GM12878 (cell line): ENCODE results near the gene RASIP1. TPM values are rescaled to one million over a fixed set of nuclear protein-coding genes. Genes with fewer than 3 reads are reported as not detected.

Source experiments
- ATAC-seq: fragments of 200-7000 bp; cut with Tn5 transposase; 3 replicates; pipeline ENCODE4 v1.9.1; 2020; ENCODE audit warnings: mild to moderate bottlenecking, moderate library complexity
- BruUV-seq: library from RNA; stranded (reverse); fragments of 400-500 nt; replicated peaks from 2 replicates; lab custom pipeline; 2021; lab: Mats Ljungman, UMichigan
- CTCF ChIA-PET: fragments of 300-600 bp; sonication (Branson Sonifier 250); formaldehyde crosslinking; extraction: SDS; loops from one replicate; lab custom pipeline; 2021; ENCODE audit warnings: inconsistent platforms; lab: Yijun Ruan, JAX
- POLR2A ChIA-PET: fragments of 350-600 bp; formaldehyde crosslinking; extraction: SDS; loops from one replicate; lab custom pipeline; 2021; ENCODE audit warnings: inconsistent platforms; lab: Charles Lee
- RAD21 ChIA-PET: fragments of 300-600 bp; sonication (Branson Sonifier 250); formaldehyde crosslinking; loops from one replicate; lab custom pipeline; 2023; ENCODE audit warnings: antibody characterized with exemption; ENCODE audit not compliant: unreplicated experiment; lab: Charles Lee
- SMC1A ChIA-PET: fragments of 300-600 bp; sonication (Branson Sonifier 250); formaldehyde crosslinking; loops from one replicate; lab custom pipeline; 2023; ENCODE audit not compliant: unreplicated experiment, uncharacterized antibody; lab: Charles Lee
- DNase-seq: peaks from one replicate; pipeline ENCODE4 v3.0.0-alpha.2; 2011; ENCODE audit warnings: low read depth, low spot score
- FAIRE-seq: peaks from 3 replicates; lab custom pipeline; 2011; peaks lifted over from hg19 to GRCh38; lab: Jason Lieb, UNC
- H2AFZ ChIP-seq: 2 replicates; pipeline ENCODE4 v1.6.0; 2011; ENCODE audit warnings: low read depth, low read length, control low read depth; ENCODE audit not compliant: control insufficient read depth
- H3K27ac ChIP-seq: 2 replicates; pipeline ENCODE4 v1.5.1; 2011; ENCODE audit warnings: control low read depth; ENCODE audit not compliant: control insufficient read depth, insufficient read depth
- H3K27me3 ChIP-seq, 2 experiments: replicated peaks in 1 of 2; 2 replicates each; pipeline versions ENCODE4 v1.6.0 to v1.6.1; 2011; ENCODE audit warnings: low read length in 1 of 2; ENCODE audit not compliant: control insufficient read depth in 2 of 2, insufficient read depth in 2 of 2
- H3K36me3 ChIP-seq, 2 experiments: 2 replicates each; pipeline ENCODE4 v1.5.1; 2011; ENCODE audit warnings: low read length in 1 of 2; ENCODE audit not compliant: control insufficient read depth in 2 of 2, insufficient read depth in 2 of 2
- H3K4me1 ChIP-seq: 2 replicates; pipeline ENCODE4 v1.6.1; 2011; ENCODE audit warnings: mild to moderate bottlenecking, low read length, moderate library complexity, mixed read lengths; ENCODE audit not compliant: control insufficient read depth, insufficient read depth
- H3K4me2 ChIP-seq: 2 replicates; pipeline ENCODE4 v1.6.0; 2011; ENCODE audit warnings: control low read depth; ENCODE audit not compliant: control insufficient read depth, insufficient read depth
- H3K4me3 ChIP-seq: fragments of 200-600 bp; sonication (generic); 2 replicates; pipeline ENCODE4 v1.5.1; 2016
- H3K79me2 ChIP-seq: 2 replicates; pipeline ENCODE4 v1.6.0; 2011; ENCODE audit warnings: low read length; ENCODE audit not compliant: control insufficient read depth, insufficient read depth
- H3K9ac ChIP-seq: 2 replicates; pipeline ENCODE4 v1.8.0; 2011; ENCODE audit warnings: low read length, control low read depth, mixed read lengths; ENCODE audit not compliant: control insufficient read depth, insufficient read depth
- H3K9me3 ChIP-seq: replicated peaks from 3 replicates; pipeline ENCODE4 v1.5.1; 2011; ENCODE audit warnings: mild to moderate bottlenecking, low read length; ENCODE audit not compliant: control insufficient read depth, insufficient read depth
- H4K20me1 ChIP-seq: 2 replicates; pipeline ENCODE4 v1.6.0; 2011; ENCODE audit not compliant: control insufficient read depth, insufficient read depth
- BHLHE40 ChIP-seq, 2 experiments: fragments of 450-650 bp in 1 of 2; IDR thresholded peaks; 2 replicates each; pipeline ENCODE4 v1.6.1; 2011 to 2017; ENCODE audit warnings: low read depth in 2 of 2, borderline replicate concordance in 1 of 2, improper control_type of control experiment in 1 of 2, low read length in 1 of 2, mild to moderate bottlenecking in 1 of 2
- CBFB ChIP-seq: IDR thresholded peaks from 2 replicates; pipeline ENCODE4 v1.6.1; 2016; ENCODE audit warnings: antibody characterized with exemption, low read depth
- CHD1 ChIP-seq: IDR thresholded peaks from 2 replicates; pipeline ENCODE4 v1.6.1; 2012; ENCODE audit warnings: low read depth, low read length, improper control_type of control experiment
- CREM ChIP-seq: IDR thresholded peaks from 2 replicates; pipeline ENCODE4 v1.6.1; 2014; ENCODE audit warnings: antibody characterized with exemption, low read depth
- DPF2 ChIP-seq: fragments of 450-650 bp; IDR thresholded peaks from 2 replicates; pipeline ENCODE4 v1.6.1; 2017; ENCODE audit warnings: mild to moderate bottlenecking
- EP300 ChIP-seq, 2 experiments: fragments of 150-350 bp in 1 of 2; IDR thresholded peaks; 2 replicates each; pipeline ENCODE4 v1.6.1; 2011 to 2012; ENCODE audit warnings: low read depth in 2 of 2, low read length in 2 of 2, borderline replicate concordance in 1 of 2, improper control_type of control experiment in 1 of 2, inconsistent platforms in 1 of 2; ENCODE audit not compliant: control insufficient read depth in 1 of 2
- ESRRA ChIP-seq: IDR thresholded peaks from 2 replicates; pipeline ENCODE4 v1.6.1; 2012; ENCODE audit warnings: mild to moderate bottlenecking, low read length, improper control_type of control experiment
- FOS ChIP-seq: IDR thresholded peaks from 3 replicates; pipeline ENCODE4 v1.6.1; 2011; ENCODE audit warnings: borderline replicate concordance; ENCODE audit not compliant: insufficient read length; ENCODE audit errors: extremely low read depth
- FOXK2 ChIP-seq: fragments of 450-650 bp; IDR thresholded peaks from 2 replicates; pipeline ENCODE4 v1.6.1; 2017; ENCODE audit warnings: mild to moderate bottlenecking, moderate library complexity
- GATAD2B ChIP-seq: fragments of 450-650 bp; conservative IDR thresholded peaks from 2 replicates; pipeline ENCODE4 v1.6.1; 2017; ENCODE audit warnings: low read depth, mild to moderate bottlenecking, moderate library complexity
- IKZF1 ChIP-seq: fragments of 450-650 bp; conservative IDR thresholded peaks from 2 replicates; pipeline ENCODE4 v1.6.1; 2017; ENCODE audit warnings: antibody characterized with exemption, mild to moderate bottlenecking
- IKZF2 ChIP-seq, 2 experiments: fragments of 450-650 bp; IDR thresholded peaks; 2 replicates each; pipeline ENCODE4 v1.6.1; 2017; ENCODE audit warnings: mild to moderate bottlenecking in 2 of 2, moderate library complexity in 2 of 2
- MTA2 ChIP-seq: fragments of 450-650 bp; IDR thresholded peaks from 2 replicates; pipeline ENCODE4 v1.6.1; 2016; ENCODE audit warnings: low read depth, mild to moderate bottlenecking, moderate library complexity
- NR2F1 ChIP-seq: fragments of 450-650 bp; conservative IDR thresholded peaks from 2 replicates; pipeline ENCODE4 v1.6.1; 2017; ENCODE audit warnings: mild to moderate bottlenecking
- PAX5 ChIP-seq: IDR thresholded peaks from 2 replicates; pipeline ENCODE4 v1.6.1; 2011; ENCODE audit warnings: low read depth, low read length, borderline replicate concordance
- RAD51 ChIP-seq: fragments of 450-650 bp; IDR thresholded peaks from 2 replicates; pipeline ENCODE4 v1.6.1; 2016; ENCODE audit warnings: moderate library complexity, mild to moderate bottlenecking, inconsistent platforms
- RUNX3 ChIP-seq: IDR thresholded peaks from 2 replicates; pipeline ENCODE4 v1.6.1; 2012; ENCODE audit warnings: low read length, inconsistent platforms
- TCF12 ChIP-seq: IDR thresholded peaks from 2 replicates; pipeline ENCODE4 v1.6.1; 2011; ENCODE audit warnings: low read depth, mild to moderate bottlenecking, low read length
- YY1 ChIP-seq: IDR thresholded peaks from 2 replicates; pipeline ENCODE4 v1.6.1; 2011; ENCODE audit warnings: low read depth, mild to moderate bottlenecking, low read length
- ZNF384 ChIP-seq: IDR thresholded peaks from 2 replicates; pipeline ENCODE4 v1.6.1; 2012; ENCODE audit warnings: low read depth, mild to moderate bottlenecking, low read length, improper control_type of control experiment, borderline replicate concordance
- WGBS: methylation state at CpG from one replicate; pipeline ENCODE4 v1.1.6; 2016; ENCODE audit warnings: low lambda C conversion rate; ENCODE audit not compliant: insufficient replicate concordance, insufficient coverage; ENCODE audit errors: missing lambda C conversion rate; 5-methylcytosine and 5-hydroxymethylcytosine counted together
- in situ Hi-C: fragments of 300-500 bp; cut with MboI; formaldehyde crosslinking; loops from 9 replicates; pipeline ENCODE4 v1.14.3; 2018; ENCODE audit warnings: mixed read lengths
- intact Hi-C: fragments of 100-400 bp; cut with micrococcal nuclease; formaldehyde crosslinking; loops from one replicate; pipeline ENCODE4 v1.14.2; 2022; ENCODE audit not compliant: unreplicated experiment
- polyA plus RNA-seq, 11 experiments: library from polyadenylated mRNA; depleted of rRNA in 4 of 11; unstranded in 6 of 11; stranded (reverse) in 5 of 11; fragments of >200 nt; fragmentation: Nextera tagmentation in 4 of 11; fragmentation: Illumina TruSeq in 1 of 11; extraction: Ambion mirVana in 4 of 11; extraction: Trizol in 1 of 11; gene quantifications; 1 replicate in 1 of 11; 2 replicates in 10 of 11; pipeline versions ENCODE4 v1.2.1 to v1.2.3, GENCODE V29; 2011 to 2016; ENCODE audit warnings: inconsistent platforms in 2 of 11, missing spikeins in 2 of 11, low read depth in 1 of 11
- total RNA-seq, 4 experiments: library from RNA; depleted of rRNA in 3 of 4; stranded (reverse); fragments of >200 nt in 3 of 4; fragmentation: Illumina TruSeq in 1 of 4; extraction: Trizol in 1 of 4; gene quantifications; 2 replicates each; pipeline versions ENCODE4 v1.2.1 to v1.2.3, GENCODE V29; 2013 to 2021
- TF ChIP-seq, protein P1 (sequence below): fragments of 450-650 bp; IDR thresholded peaks from 2 replicates; pipeline ENCODE4 v1.6.1; 2016; ENCODE audit warnings: mild to moderate bottlenecking
- TF ChIP-seq, protein P2 (sequence below): fragments of 450-650 bp; IDR thresholded peaks from 2 replicates; pipeline ENCODE4 v1.6.1; 2016; ENCODE audit warnings: mild to moderate bottlenecking, moderate library complexity, borderline replicate concordance

The RASIP1 gene
- total and polyA plus RNA-seq, 10 of the 15 experiments (the other 5 are each of a cell fraction or from before 2014, with no cell fraction given), result 0.08 TPM; not detected in 9

DNA sequence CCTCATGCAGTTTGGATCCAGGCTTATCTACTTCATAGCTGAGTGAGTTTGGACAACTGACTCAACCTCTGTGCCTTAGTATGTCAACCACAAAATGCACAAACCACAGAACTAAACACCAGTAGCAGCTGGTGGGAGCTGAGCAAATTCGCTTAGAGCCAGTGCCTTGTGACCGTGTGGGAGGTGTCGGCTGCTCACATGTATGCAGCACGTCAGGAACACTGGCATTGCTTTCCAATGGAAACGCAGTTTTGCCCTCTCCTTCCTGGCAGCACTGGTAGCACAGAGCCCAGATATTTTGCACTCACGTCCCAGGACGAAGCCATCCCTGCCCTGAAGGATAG, 59.3 kb downstream of the RASIP1 start:
- intact Hi-C loops (no loop called here), in situ Hi-C loops (no loop called here)
- H3K9me3 ChIP-seq, result no peaks in the 10 kb centered on the region
- BruUV-seq, result no TSS peak
- ChIA-PET CTCF (interaction anchor here (0.7 kb wide), 1 partner anchor 448 kb away, joined by 3 read pairs; no protein-coding TSS in a partner anchor), RAD21 (no interaction called here), POLR2A (interaction anchor here (0.6 to 0.7 kb wide), 2 partner anchors 101 to 968 kb away, joined by 3 to 5 read pairs; no protein-coding TSS in a partner anchor), SMC1A (no interaction called here)
- H3K36me3 ChIP-seq, result no peaks in the 10 kb centered on the region
- 14% methylated on average over 7 of the region's 7 CpGs for WGBS
- TF ChIP-seq GATAD2B (peak; percentile 47), CHD1 (no peak), CREM (no peak), IKZF2 (IDR thresholded peaks at IDR 0.05) (peak; percentile 71 to 76; a peak in 2 of 4 replicates), RUNX3 (peak; percentile 88), IKZF1 (peak; percentile 94), YY1 (no peak), BHLHE40 (IDR thresholded peaks at IDR 0.05; ENCODE audit: borderline replicate concordance in 1 of 2, low read depth in 2 of 2, low read length in 1 of 2) (peak; percentile 41 to 79; a peak in 3 of 4 replicates), PAX5 (0 out of 2 replicates have a peak, but pooled peaks have one; percentile 35), ESRRA (no peak), DPF2 (0 out of 2 replicates have a peak, but pooled peaks have one; percentile 67), FOXK2 (no peak), NR2F1 (0 out of 2 replicates have a peak, but pooled peaks have one; percentile 56), RAD51 (peak; percentile 56), CBFB (peak; percentile 54; the same call in 1 of the 2 replicates), FOS (no peak), TCF12 (peak; percentile 73; the same call in 1 of the 2 replicates), EP300 (IDR thresholded peaks at IDR 0.05; ENCODE audit: borderline replicate concordance in 1 of 2, control insufficient read depth in 1 of 2, low read depth in 2 of 2, low read length in 2 of 2) (peak; percentile 37 to 42; a peak in 1 of 4 replicates), MTA2 (peak; percentile 71; the same call in 1 of the 2 replicates), ZNF384 (no peak)
- TF ChIP-seq, protein P1, sequence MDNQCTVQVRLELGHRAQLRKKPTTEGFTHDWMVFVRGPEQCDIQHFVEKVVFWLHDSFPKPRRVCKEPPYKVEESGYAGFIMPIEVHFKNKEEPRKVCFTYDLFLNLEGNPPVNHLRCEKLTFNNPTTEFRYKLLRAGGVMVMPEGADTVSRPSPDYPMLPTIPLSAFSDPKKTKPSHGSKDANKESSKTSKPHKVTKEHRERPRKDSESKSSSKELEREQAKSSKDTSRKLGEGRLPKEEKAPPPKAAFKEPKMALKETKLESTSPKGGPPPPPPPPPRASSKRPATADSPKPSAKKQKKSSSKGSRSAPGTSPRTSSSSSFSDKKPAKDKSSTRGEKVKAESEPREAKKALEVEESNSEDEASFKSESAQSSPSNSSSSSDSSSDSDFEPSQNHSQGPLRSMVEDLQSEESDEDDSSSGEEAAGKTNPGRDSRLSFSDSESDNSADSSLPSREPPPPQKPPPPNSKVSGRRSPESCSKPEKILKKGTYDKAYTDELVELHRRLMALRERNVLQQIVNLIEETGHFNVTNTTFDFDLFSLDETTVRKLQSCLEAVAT, result peak; percentile 72
- TF ChIP-seq, protein P2, sequence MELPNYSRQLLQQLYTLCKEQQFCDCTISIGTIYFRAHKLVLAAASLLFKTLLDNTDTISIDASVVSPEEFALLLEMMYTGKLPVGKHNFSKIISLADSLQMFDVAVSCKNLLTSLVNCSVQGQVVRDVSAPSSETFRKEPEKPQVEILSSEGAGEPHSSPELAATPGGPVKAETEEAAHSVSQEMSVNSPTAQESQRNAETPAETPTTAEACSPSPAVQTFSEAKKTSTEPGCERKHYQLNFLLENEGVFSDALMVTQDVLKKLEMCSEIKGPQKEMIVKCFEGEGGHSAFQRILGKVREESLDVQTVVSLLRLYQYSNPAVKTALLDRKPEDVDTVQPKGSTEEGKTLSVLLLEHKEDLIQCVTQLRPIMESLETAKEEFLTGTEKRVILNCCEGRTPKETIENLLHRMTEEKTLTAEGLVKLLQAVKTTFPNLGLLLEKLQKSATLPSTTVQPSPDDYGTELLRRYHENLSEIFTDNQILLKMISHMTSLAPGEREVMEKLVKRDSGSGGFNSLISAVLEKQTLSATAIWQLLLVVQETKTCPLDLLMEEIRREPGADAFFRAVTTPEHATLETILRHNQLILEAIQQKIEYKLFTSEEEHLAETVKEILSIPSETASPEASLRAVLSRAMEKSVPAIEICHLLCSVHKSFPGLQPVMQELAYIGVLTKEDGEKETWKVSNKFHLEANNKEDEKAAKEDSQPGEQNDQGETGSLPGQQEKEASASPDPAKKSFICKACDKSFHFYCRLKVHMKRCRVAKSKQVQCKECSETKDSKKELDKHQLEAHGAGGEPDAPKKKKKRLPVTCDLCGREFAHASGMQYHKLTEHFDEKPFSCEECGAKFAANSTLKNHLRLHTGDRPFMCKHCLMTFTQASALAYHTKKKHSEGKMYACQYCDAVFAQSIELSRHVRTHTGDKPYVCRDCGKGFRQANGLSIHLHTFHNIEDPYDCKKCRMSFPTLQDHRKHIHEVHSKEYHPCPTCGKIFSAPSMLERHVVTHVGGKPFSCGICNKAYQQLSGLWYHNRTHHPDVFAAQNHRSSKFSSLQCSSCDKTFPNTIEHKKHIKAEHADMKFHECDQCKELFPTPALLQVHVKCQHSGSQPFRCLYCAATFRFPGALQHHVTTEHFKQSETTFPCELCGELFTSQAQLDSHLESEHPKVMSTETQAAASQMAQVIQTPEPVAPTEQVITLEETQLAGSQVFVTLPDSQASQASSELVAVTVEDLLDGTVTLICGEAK, result no peak
- peaks cover 3% of the 10 kb centered on the region; the same call in 1 of the 2 replicates for H3K4me1 ChIP-seq
- DNase-seq, result no peak
- no peak overlapping the region for H3K4me2 ChIP-seq
- H3K9ac ChIP-seq, result no peak overlapping the region
- H4K20me1 ChIP-seq, result no peaks in the 10 kb centered on the region
- H2AFZ ChIP-seq, result no peak overlapping the region
- H3K27ac ChIP-seq, result no peak overlapping the region
- H3K79me2 ChIP-seq, result no peaks in the 10 kb centered on the region
- no peak overlapping the region for H3K4me3 ChIP-seq
- H3K27me3 ChIP-seq, result peaks cover 0 to 2% of the 10 kb centered on the region in 2 experiments; a peak in 2 of 4 replicates
- FAIRE-seq, result no peak
- ATAC-seq, result peak; percentile 67
